ENCODE measurements around the gene STK10. TPM values are rescaled to one million over a fixed set of nuclear protein-coding genes. Genes with fewer than 3 reads are reported as not detected.

Gene STK10
- total RNA-seq, 1 donor from 2014 or later = 32.3 TPM

- no peaks in the 10 kb centered on the region for H3K36me3 Mint-ChIP-seq (ENCODE audit: low read depth)
- H3K4me1 Mint-ChIP-seq = peaks cover 39% of the 10 kb centered on the region
- H3K4me3 Mint-ChIP-seq = peak overlapping the region; percentile 96
- no peak overlapping the region for H3K27ac Mint-ChIP-seq (ENCODE audit: unreplicated experiment)
- DNase-seq (ENCODE audit: low read depth, low spot score) = no peak
- H3K27me3 Mint-ChIP-seq (ENCODE audit: low read depth) = no peaks in the 10 kb centered on the region
- no peaks in the 10 kb centered on the region for H3K9me3 Mint-ChIP-seq
- TF ChIP-seq, protein P1, sequence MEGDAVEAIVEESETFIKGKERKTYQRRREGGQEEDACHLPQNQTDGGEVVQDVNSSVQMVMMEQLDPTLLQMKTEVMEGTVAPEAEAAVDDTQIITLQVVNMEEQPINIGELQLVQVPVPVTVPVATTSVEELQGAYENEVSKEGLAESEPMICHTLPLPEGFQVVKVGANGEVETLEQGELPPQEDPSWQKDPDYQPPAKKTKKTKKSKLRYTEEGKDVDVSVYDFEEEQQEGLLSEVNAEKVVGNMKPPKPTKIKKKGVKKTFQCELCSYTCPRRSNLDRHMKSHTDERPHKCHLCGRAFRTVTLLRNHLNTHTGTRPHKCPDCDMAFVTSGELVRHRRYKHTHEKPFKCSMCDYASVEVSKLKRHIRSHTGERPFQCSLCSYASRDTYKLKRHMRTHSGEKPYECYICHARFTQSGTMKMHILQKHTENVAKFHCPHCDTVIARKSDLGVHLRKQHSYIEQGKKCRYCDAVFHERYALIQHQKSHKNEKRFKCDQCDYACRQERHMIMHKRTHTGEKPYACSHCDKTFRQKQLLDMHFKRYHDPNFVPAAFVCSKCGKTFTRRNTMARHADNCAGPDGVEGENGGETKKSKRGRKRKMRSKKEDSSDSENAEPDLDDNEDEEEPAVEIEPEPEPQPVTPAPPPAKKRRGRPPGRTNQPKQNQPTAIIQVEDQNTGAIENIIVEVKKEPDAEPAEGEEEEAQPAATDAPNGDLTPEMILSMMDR (conservative IDR thresholded peaks at IDR 0.05) = no peak
These were observed 183.2 kb downstream of the STK10 start for GRCh38 chr5:172004824-172005237.

DNA sequence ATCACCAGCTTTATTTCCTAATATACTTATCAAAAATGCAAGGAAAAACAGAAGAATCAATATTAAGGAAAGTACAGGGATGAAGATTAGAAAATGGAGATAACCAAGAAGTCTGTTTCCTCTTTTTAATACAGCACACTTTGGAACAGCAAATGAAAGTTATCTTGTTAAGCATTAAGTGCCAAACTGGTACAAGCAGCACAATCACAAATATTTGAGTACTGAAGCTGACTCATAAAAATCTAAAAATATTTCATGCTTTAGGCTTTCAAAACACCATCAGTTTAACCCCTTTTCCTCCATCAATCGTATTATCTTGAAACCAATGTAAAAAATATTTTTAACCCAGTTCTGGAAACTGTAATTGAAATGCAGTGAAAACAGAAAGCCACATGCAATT lies 184.3 kb downstream of the STK10 start:
- Mint-ChIP-seq H3K4me3 (peak overlapping the region; percentile 81), H3K27ac (ENCODE audit: unreplicated experiment) (no peak overlapping the region), H3K4me1 (peaks cover 38% of the 10 kb centered on the region)

DNA sequence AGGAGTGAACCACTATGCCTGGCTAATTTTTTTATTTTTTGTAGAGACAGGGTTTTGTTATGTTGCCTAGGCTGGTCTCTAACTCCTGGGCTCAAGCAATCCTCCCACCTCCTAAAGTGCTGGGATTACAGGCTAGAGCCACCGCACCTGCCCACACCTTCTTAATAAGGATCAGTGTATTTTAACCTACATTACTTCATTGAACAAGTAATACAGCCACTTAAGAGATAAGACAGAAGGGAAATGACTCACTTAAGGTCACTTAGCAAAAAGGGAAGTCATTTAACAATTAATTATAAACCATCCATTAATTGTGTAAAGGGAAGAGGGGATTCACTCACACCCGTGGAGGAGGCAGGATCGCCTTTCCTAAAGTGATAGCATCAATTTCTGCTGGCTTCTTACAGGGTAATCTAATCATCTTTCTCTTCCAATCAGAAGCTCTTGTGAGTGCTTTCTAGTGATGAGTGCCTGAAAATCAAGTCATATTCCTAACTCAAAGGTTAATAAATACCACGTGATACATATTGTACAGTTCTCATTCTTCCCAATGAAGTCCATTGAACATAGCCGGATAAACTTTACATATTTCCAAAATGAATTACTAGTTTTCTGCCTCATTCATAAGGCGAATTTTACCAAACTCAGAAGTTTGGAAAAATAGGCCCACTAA lies 185.0 kb downstream of the STK10 start:
- no peaks in the 10 kb centered on the region for H3K36me3 Mint-ChIP-seq (ENCODE audit: low read depth)
- no peak overlapping the region for H3K27ac Mint-ChIP-seq (ENCODE audit: unreplicated experiment)
- H3K4me1 Mint-ChIP-seq = peaks cover 38% of the 10 kb centered on the region
- H3K27me3 Mint-ChIP-seq (ENCODE audit: low read depth) = no peaks in the 10 kb centered on the region
- H3K9me3 Mint-ChIP-seq = no peaks in the 10 kb centered on the region
- peak overlapping the region; percentile 81 for H3K4me3 Mint-ChIP-seq
- no peak for DNase-seq (ENCODE audit: low read depth, low spot score)
- TF ChIP-seq, protein P1 (conservative IDR thresholded peaks at IDR 0.05) = no peak

More for the DNA sequence above, 184.3 kb downstream of the STK10 start:
- DNase-seq (ENCODE audit: low read depth, low spot score) = no peak
- Mint-ChIP-seq H3K9me3 (no peaks in the 10 kb centered on the region), H3K36me3 (ENCODE audit: low read depth) (no peaks in the 10 kb centered on the region), H3K27me3 (ENCODE audit: low read depth) (no peaks in the 10 kb centered on the region)
- TF ChIP-seq, protein P1 (conservative IDR thresholded peaks at IDR 0.05) = no peak

DNA sequence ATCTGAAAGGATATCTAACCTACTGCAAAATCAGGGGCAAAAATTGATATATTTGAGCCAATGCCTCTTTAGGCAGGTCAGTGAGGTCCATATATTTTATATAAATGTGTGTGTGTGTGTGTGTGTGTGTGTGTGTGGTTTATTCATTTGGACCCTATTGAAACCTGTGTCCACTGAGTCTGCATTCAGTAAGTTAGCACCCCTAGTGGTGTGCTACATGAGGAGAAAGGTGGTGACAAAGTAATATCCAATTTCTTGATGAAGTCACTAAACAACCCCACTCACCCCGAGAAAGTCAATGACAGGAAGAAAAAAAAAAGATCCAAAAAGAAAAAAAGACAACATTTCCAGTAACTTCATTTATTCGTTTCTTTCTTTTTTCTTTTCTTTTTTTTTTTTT lies 185.7 kb downstream of the STK10 start:
- Mint-ChIP-seq H3K9me3 (no peaks in the 10 kb centered on the region), H3K4me3 (peak overlapping the region; percentile 48), H3K27me3 (ENCODE audit: low read depth) (no peaks in the 10 kb centered on the region), H3K27ac (ENCODE audit: unreplicated experiment) (no peak overlapping the region), H3K4me1 (peaks cover 40% of the 10 kb centered on the region), H3K36me3 (ENCODE audit: low read depth) (no peaks in the 10 kb centered on the region)
- no peak for DNase-seq (ENCODE audit: low read depth, low spot score)
- TF ChIP-seq, protein P1 (conservative IDR thresholded peaks at IDR 0.05) = peak; percentile 55

DNA sequence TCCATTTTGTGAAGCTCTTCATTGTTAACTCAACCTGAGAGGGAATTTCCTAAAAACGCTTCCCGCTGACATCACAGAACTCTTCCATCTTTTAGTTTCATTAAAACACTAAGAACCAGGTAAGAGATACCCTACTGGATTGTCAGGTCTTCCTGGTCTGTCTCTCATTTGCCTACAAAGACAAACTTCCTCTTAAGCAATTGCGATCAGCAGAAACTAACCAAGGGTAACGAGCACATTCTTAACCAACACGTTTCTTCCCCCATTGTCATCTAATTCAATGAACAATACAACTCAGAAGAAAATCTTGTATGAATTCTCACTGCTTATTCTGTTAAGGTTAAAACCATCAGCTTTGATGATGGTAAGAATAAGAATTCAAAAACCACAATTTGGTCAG lies 188.1 kb downstream of the STK10 start:
- no peak overlapping the region for H3K4me3 Mint-ChIP-seq
- no peaks in the 10 kb centered on the region for H3K36me3 Mint-ChIP-seq (ENCODE audit: low read depth)
- H3K27ac Mint-ChIP-seq (ENCODE audit: unreplicated experiment) = no peak overlapping the region
- no peaks in the 10 kb centered on the region for H3K9me3 Mint-ChIP-seq
- TF ChIP-seq, protein P1 (conservative IDR thresholded peaks at IDR 0.05) = no peak
- no peaks in the 10 kb centered on the region for H3K27me3 Mint-ChIP-seq (ENCODE audit: low read depth)
- no peak for DNase-seq (ENCODE audit: low read depth, low spot score)
- H3K4me1 Mint-ChIP-seq = peaks cover 31% of the 10 kb centered on the region

All from neural crest cell (in vitro differentiated cells).